ENCODE results near the gene RNF144A.

RNF144A gene

DNA sequence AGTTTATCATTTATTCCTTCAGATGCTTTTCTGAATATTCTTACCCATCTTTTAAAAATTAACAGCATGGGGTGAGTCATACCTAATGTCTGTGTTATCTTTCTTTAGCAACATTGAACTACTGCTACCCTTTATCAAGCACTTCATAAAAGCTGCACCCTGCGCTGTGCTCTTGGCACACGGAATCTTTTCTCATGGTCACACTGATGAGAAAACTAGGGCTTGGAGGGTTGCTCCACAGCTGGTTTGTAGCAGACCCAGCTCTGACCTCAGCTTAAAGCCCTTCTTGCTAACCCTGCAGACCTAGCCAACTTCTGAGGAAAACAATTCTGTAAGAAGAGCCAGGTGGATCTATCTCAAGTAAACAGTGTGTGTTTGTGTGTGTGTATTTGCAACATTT is 106.3 kb downstream of the RNF144A start:
- DNase-seq (ENCODE audit: low spot score): no peak

DNA sequence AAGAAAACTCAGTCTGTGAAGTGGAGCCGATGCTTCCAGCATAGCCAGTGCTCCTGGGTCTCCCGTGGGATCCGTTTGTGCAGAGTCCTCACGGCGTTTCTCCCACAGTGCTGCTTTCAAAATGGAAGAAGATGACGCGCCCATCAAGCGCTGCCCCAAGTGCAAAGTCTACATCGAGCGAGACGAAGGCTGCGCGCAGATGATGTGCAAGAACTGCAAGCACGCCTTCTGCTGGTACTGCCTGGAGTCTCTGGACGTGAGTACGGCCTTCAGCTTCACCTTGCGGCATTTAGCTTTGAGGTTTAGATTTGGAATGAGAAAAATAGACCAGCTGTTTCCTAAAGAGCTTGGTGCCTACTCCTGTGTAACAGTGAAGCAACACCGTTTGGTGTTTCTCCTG is 107.0 kb downstream of the RNF144A start:
- DNase-seq (ENCODE audit: low spot score): no peak

DNA sequence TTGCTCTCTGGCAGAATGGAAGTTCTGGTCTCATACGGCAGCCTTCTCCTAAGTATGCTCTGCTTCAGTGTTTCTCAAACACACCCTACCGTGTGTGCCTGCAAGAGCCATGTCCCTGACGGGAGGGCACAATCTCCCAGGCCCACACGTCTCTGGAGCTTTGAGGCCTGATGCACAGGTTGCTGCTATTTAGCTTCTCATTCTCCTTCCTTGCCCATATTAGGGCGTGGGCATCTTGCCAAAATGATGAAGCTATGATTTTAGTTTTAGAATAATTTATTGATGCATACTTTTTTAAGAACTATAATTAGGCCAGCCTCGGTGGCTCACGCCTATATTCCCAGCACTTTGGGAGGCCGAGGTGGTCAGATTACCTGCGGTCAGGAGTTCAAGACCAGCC is 107.9 kb downstream of the RNF144A start:
- no peak for DNase-seq (ENCODE audit: low spot score)

DNA sequence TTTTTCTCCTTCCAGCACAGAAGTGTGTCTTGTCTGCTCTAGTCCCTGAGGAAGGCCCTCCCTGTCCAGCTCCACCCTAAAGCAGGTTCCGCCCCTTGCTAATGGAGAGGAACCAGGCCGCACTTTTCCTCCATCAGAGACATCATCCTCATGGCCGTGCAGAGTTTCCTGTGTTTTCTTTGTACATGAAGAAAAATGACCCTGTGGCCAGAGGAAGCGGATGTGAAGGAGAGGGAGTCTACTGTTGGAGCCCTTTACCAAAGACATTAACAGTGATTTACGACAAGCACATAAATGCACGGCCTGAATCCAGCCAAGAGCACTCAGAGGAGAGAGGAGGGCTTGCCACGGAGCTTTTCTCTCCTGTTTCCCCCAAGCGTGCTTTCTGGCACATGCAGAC is 109.5 kb downstream of the RNF144A start:
- no peak for DNase-seq (ENCODE audit: low spot score)

DNA sequence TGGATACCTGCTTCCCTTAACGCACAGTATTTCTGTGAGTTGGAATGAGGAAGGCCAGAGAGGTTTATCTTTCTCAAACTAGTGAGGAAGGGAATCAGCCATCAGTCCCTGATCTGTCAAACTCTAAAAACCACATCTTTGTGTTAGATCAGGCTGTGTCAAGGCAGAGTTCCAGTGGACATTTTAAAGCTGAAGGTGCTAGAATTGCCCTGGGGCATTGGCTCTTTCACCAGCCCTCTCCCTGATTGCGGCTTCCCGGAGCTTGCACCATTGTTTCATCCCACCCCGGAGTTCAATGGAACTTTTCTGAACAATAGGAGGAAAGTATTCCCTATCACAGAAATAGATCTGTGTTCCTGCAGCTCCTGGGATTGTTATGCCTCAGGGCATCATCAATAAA is 110.2 kb downstream of the RNF144A start:
- no peak for DNase-seq (ENCODE audit: low spot score)

DNA sequence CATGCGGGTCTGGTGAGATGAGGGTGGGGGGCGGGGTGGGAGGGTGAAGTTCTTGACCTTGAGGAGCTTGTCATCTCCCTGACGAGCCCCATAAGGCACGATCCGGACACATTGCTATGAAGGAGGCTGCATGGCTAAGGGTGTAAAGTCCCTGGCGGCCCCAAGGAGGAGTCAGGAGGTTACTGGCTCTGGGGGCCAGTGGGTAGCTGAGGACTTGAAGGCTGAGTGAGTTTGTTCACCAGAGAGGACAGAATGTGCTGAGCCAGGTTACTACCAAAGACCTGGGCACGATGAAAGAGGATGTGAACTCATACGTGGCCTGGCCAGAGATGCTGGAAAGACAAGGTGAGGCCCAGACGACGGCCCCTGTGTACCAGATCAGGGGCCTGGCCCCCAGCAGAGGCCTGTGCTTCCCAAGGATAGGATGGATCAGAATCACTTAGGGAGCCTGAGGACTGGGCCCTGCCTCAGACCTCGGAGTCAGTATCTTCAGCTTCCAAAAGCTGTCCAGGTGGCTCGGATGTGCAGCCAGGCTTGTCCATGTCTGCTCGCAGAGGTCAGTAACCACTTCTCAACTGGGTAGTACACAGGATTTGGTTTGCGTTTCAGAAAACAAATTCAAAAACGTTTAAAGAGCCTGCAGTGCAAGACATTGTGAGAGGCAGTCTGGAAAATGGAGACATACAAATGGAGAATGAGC is 110.9 kb downstream of the RNF144A start:
- DNase-seq (ENCODE audit: low spot score): no peak

DNA sequence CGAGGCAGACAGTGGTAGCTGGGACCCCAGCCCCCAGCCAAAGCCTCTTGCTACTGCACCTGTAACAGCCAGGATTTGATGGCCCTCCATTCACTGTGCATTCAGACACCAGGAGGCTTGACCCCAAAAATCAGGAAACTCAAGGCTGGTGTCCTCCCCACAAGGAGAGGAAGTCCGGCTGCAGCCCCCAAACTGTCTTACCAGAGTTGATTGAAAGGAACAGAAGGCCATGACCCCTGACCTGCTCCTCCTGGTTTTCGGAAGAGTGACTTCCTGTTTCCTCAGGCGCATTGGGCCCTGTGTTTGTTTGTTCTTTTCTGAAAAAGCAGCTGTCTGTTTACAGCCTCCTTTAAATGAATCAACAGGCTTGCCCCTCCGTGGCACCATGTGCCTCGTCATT is 111.6 kb downstream of the RNF144A start:
- DNase-seq (ENCODE audit: low spot score): no peak

DNA sequence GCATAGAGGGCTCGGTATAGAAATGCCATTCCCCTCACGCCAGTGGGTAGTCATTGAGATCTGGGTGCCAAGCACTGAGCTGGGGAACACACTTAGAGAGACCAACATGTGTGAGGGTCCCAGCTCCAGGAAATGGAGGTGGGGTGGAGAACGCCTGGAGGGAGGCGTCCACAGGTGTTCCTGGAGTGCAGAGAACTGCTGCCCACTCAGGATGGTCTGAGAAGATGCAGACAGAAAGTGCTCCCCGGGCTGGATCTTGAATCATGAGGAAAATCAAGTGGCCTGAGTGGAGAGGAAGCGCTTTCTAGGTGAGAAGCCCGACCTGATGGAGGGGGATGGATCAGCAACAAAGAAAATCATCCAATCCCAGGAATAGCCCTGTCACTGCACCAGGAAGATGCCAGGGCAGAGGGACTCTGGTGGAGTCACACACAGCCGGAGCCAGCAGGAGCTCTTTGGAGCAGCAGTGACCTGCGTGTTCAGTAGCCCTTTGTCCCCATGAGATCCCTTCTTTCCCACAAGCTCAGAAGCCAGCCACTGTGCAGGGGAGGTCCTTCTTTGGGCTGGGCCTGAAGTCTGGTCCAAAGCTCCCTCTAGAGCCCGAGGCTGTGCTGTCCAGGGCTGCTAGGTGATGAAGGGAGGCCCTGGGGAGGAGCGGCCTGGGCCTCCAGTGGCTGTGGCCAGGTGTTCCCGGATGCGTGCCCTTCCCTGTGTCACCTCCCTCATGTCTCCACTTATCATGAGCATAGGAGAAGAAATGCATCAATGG is 112.3 kb downstream of the RNF144A start:
- DNase-seq (ENCODE audit: low spot score): no peak

DNA sequence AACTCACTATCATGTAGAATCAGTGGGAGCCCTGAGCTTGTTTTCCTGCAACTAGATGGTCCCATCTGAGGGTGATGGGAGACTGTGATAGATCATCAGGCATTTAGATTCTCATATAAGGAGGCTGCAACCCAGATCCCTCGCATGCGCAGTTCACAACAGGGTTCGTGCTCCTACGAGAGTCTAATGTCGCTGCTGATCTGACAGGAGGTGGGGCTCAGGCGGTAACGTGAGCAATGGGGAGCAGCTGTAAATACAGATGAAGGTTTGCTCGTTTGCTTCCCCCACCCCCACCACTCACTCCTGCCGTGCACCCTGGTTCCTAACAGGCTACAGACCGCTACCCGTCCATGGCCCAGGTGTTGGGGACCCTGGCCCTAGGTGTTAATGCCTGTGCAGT is 113.6 kb downstream of the RNF144A start:
- DNase-seq (ENCODE audit: low spot score): no peak

DNA sequence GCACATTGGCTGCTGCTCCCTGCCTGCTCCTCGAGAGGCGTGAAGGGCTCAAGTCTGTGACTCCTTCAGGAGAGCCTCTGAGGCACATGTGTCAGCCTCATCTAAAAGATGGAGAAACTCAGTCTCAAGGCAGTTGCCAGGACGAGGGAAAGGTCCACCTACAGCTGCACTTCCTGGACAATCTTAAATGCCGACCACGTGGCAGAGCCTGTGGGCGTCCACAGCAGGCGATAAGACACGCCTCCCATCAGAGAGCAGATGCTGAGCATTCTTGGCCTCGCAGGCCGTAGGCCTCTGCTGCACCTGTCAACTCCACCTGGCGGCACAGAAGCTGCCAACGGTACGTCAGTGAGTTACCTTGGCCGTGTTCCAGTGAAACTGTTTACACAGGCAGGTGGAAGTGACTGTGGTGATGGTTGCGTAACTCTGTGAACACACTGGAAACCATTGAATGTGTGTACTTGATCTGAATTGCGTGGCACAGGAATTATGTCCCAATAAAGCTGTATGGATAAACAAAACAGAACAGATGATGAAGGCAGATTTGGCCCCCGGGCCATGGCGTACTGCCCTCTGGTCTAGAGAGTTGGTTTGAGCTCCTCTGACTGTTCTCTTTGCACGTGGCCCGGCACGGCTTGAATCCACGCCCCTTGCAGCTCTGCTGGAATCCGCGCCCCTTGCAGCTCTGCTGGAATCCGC is 114.5 kb downstream of the RNF144A start:
- DNase-seq (ENCODE audit: low spot score): peak; percentile 52

DNA sequence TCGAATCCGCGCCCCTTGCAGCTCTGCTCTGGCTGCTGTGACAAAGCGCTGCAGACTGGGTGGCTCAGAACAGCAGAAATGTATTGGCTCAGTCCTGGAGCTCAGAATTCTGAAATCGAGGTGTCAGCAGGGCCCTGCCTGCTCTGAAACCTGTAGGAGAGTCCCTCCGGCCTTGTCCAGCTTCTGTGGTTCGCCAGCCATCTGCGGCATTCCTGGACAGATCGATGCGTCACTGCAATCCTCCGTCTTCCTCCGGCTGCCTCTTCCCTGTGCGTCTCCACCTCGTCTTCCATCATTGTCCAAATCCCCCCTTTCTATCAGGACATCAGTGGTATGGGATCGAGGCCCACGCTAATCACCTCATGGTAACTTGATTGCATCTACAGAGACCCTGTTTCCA is 115.2 kb downstream of the RNF144A start:
- DNase-seq (ENCODE audit: low spot score): no peak

DNA sequence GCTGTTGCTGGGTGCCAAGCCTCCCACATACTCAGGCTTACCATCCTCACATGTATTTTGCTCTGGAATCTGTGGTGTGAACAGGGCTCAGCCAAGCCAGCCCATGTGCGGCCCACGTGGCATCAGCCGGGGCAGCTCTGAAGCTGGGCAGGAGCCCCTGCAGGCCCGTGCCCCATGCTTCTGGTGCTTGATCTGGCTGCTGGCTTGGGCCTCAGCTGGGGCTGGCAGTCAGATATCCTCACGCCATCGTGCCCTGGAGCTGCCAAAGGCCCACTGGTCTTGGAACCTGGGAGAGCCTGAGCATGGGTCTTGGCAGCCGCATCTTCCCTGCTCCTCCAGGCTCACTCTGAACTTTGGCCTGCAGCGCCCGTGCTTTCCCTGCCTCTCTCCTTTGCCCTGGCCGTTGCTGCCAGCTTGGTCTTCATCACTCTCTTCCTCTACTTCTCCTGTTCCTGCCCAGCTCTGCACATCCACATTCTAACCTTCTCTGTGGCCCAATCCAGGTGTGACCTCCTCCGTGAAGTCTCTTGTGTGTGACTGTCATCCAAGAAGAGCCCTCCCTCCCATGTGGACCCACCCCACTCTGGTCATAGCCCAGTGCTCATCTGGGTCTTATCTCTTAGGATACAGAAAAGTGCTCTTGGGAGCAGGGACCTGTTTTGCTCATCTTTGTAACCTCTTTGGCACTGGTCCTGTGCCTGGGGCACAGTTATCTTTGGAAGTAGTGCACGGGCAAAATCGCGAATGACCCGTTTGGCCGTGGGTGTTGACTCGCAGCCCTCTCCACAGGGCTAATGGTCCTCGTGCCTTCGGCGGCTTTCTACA is 116.1 kb downstream of the RNF144A start:
- no peak for DNase-seq (ENCODE audit: low spot score)

DNA sequence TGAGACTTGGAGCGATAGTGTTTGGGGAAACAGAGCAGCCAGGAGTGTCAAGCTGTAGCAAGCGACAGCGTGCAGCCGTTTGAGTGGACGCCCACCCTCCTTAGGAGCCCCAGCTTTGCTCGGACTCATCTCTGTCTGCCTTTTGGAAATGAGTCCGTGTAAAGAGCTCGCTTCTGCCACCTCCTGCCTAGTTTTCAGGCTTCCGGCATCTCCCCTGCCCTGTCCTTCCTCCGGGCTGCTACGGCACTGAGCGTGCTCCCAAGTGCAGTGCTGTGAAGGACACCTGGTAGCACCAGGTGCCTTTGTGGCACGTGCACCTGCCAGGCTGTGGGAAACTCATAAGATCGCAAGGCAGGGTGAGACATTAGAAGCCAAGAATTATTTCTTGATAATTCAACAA is 117.1 kb downstream of the RNF144A start:
- no peak for DNase-seq (ENCODE audit: low spot score)

DNA sequence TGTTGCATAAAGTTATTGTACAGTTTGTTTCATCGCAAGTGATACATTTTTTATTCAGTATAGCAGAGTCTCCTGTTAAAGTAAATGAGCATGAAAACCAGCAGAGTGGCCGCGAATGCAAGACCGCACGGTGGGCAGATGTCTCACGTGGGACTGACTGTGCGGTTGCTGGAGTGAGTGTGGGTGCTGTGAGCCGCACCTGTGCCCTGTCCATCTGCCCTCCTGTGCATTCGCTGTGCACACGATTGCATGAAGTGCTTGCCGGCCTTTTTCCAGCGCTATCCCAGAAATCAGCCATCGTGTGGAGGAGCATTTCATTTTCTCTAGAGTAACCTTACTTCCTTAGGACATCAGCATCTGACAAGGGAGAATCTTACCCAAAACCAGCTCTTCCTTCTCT is 118.7 kb downstream of the RNF144A start:
- DNase-seq (ENCODE audit: low spot score): no peak

DNA sequence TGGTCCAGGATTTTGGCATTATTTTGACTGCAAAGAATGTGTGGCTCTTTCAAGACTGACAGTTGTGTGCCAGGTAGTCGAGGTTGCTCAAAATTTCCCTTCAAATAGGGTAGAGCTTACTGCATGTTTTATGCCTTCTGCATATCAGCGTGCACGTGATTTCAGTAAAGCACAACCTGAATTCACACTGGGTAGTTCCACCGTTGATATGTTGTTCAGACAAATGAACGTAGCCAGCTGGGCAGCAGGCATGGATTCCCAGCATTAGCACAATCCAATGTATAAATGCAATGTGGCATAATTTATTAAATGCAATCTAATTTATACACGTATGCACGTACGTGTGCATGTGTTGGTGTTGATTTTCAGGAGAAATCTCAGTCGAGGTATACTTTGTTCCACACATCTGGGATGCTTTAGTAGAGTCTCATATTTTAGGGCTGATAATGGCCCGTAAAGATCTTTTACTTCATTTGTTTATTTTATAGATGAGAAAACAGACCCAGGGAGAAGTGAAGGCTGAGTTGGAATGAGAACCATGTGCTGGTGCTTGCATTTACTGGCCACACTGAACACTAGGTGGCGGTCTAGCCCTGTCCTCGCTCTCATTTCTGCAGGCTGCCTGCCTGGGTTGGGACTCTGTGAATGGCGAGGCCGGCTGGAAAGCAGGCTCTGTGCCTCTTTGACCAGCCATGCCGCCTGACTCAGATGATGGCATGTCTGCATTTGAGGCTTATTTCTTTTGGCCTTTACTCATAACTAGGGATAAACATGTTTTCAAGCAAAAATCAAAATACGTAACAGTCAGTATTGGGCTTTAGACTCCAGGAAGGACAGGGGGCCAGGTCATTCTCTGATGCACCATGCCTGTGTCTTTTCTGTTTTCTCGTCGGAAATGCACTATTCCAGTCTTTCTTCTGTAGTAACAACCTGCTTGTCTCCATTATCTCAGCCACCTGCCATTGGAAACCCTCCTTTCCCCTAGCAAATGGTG is 120.4 kb downstream of the RNF144A start:
- peak; percentile 64 for DNase-seq (ENCODE audit: low spot score)

DNA sequence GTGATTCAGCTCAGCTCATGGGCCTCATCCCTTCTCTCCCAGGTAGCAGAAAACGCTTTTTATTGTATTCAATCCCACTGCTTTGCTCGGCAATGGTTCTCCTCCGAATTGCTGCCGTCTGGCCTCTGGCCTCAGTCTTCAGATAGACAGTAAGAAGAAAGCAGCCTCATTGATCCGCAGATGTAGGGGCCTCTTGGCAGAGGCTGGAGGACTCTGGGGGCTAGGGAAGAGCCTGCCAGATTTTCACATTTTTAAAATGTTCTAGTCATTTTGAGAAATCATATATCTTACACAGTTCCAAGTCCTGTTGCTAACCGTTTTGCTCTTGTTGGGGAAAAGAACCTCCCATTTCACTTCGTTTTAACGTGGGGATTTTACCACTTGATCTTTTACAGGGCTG is 123.3 kb downstream of the RNF144A start:
- DNase-seq (ENCODE audit: low spot score): no peak

DNA sequence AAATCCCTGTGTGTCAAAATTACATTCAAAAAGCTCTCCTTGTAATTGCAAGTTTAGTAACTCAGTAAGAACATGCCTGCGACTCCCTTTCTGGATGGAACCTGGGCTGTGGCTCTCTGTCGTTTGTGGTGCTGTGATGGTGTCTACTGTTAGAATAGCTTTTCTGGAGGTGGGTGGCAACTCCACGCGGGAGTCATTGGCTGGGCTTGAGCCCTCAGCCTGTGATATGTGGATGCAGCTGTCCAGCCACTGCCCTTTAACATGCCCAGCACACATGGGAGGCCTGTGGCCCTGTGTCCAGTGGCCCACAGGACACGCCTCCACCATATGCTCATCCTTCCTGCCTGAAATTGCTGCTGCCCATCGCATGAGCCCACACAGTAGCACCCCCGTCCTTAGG is 124.2 kb downstream of the RNF144A start:
- no peak for DNase-seq (ENCODE audit: low spot score)

DNA sequence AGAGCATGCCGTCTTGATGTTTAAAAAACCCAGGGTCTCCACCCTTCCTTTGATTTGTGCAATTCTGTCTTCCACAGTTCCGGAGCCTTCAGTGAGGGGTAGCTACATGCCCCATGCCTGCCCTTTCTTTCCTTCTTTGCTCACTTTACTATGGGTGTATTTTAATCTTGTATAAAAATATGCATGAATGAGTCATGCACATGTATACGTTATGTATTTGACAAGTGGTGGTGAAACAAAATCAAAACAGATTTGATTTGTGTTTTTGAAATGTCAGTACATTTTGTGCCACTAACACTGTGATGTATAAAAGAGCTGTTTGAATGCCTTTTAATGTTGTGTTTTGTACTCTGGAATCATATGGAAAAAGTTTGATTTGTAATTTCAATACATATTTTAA is 126.5 kb downstream of the RNF144A start:
- DNase-seq (ENCODE audit: low spot score): no peak

DNA sequence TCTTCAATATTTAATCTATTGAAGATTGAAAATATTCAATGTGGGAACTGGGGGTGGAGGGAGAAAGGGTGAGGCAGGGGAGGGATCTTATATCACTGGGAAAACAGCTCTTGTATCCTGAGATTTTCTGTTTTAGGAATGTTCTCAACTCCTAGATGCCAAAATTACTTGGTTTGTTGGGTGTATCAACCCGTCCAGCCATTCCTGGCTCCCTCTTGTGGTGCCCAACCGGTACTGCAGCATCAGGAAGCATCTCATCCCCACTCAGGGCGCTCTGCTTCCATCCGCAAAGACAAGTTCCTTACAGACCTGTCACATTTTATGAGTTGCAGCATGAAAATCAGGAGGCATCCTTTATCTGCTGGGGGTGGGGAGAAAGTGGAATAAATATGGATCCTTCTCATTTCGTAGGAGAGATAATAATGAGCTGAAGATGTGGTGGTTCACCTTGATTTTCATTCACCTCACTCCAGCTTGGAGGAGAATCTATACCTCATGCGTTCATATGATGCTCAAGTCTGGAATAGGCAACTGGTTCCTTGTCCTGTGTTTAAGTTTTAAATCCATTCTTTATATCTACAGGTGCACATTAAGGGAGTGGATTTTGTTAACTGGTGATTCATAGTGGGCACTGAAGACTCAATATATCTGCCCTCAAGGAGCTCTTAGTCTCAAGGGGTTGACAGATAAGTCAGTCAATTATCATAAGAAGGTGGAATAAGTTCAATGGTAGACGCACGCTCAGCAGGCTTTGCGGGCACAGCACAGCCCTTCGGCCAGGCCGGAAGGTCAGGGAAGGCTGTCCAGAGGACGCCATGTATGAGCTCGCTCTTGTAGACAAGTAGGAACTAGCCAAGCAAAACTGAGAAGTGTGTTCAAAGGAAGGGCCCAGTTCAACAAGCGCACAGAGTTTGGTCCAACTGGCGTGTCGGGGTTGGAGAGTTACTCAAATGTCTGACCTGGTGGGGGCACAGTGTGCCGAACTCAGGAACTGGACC is 127.3 kb downstream of the RNF144A start:
- DNase-seq (ENCODE audit: low spot score): peak; percentile 66
